Epithelial cell of proximal tubule (primary cell): ENCODE data around the gene PSMG1. TPM values are rescaled to one million over a fixed set of nuclear protein-coding genes. Genes with fewer than 3 reads are reported as not detected.
"Not testable (repeated sequence)": the region's sequence is repeated elsewhere in the genome, so short reads cannot be mapped to it uniquely, and the experiment has no call there.

Experiments
- DNase-seq: peaks from one replicate; pipeline ENCODE4 v3.0.0-alpha.2; 2011; ENCODE audit warnings: low read depth
- H3K4me3 ChIP-seq: 2 replicates; pipeline ENCODE4 v1.5.1; 2011; ENCODE audit warnings: low read depth, mild to moderate bottlenecking, low read length
- CTCF ChIP-seq: conservative IDR thresholded peaks from 2 replicates; pipeline ENCODE4 v1.5.1; 2012; ENCODE audit warnings: low read depth, mild to moderate bottlenecking, low read length
- total RNA-seq: library from RNA; depleted of rRNA; stranded (reverse); fragments of >200 nt; gene quantifications from 2 replicates; pipeline ENCODE4 v1.2.3, GENCODE V29; 2015

Gene PSMG1
- total RNA-seq, result 47.1 and 120 TPM in 2 replicates

- DNase-seq, result no peak
- no peak for TF ChIP-seq CTCF
- peak within 1 kb of the TSS; percentile 68 for H3K4me3 ChIP-seq
These were observed at the start of gene PSMG1 for GRCh38 chr21:39183272-39184049. PSMG1 (minus strand) TSS chr21:39183451; CDS start chr21:39183385, 66 bp downstream.

DNA sequence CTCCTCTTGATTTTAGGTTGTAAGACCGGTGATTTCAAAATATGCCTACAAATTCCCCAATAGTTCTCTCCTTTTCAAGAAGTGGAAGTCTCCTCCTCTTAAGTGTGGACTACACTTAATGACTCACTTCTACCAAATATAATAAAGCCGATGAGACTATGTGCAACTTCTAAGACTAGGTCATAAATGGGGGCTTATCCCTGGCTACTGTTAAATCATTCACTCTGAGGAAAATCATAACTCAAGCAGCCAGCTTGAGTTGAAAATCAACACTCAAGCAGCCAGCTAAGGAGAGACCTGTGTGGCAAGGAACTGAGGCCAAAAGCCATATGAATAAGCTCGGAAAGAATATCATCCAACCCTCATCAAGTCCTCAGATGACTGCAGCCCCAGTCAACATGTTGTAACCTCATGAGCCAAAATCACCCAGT is 49.6 kb upstream of the PSMG1 start:
- no peak overlapping the region for H3K4me3 ChIP-seq
- no peak for TF ChIP-seq CTCF
- DNase-seq, result no peak

DNA sequence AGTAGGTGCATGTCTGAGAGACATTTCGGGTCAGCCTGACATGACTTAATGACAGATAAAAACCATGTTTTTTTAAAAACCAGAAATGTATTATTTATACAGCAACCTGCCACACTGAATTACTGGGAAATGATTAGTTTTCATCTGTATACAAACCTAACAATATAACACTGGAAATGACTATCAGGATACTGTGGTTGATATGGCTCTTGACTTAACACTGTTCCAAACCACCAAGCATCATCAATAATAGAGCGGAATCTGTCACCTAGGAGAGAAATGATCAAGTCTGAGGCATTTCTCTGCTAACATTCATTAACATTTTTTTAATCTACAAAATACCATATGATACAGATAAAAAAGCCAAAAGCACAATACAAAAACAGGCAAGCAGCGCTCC is 41.7 kb upstream of the PSMG1 start:
- H3K4me3 ChIP-seq, result no peak overlapping the region
- no peak for DNase-seq
- TF ChIP-seq CTCF, result no peak

DNA sequence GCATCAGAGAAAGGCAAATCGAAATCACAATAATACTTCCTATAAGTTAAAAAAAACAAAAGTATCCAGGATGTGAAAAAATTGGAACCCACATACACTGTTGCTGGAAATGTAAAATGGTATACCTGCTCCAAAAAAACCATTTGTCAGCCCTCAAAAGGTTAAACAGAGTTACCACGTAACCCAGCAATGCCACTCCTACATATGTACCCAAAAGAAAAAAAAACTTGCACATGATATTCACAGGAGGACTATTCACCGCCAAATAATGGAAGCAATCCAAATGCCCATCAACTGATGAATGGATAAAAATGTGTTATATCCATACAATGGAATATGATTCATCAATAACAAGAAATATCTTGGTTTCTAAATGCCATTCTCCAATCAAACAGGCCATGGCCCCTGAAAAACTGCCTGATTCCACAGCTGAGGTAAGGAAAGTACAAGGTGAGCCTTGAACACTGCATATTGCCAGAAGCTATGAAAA is 38.8 kb upstream of the PSMG1 start:
- no peak overlapping the region for H3K4me3 ChIP-seq
- DNase-seq, result no peak
- TF ChIP-seq CTCF, result no peak

- H3K4me3 ChIP-seq, result no peak overlapping the region
- TF ChIP-seq CTCF, result no peak
- DNase-seq, result no peak
These were observed 38.2 kb upstream of the PSMG1 start for GRCh38 chr21:39221282-39221996.

- not testable (repeated sequence) for DNase-seq
These were observed 37.6 kb upstream of the PSMG1 start for GRCh38 chr21:39220875-39221274.

GRCh38 chr21:39220150-39220549 is 36.9 kb upstream of the PSMG1 start:
- no peak for DNase-seq
- TF ChIP-seq CTCF, result no peak
- H3K4me3 ChIP-seq, result no peak overlapping the region

More at GRCh38 chr21:39220875-39221274, 37.6 kb upstream of the PSMG1 start:
- not testable (repeated sequence) for H3K4me3 ChIP-seq
